GM21737 (cell line): ENCODE results near the gene PRR5L.

Experiments
- ATAC-seq: cut with Tn5 transposase; IDR thresholded peaks from one replicate; pipeline ENCODE4 v1.9.1; 2021; ENCODE audit warnings: mild to moderate bottlenecking, moderate library complexity; ENCODE audit not compliant: unreplicated experiment

The PRR5L gene

DNA sequence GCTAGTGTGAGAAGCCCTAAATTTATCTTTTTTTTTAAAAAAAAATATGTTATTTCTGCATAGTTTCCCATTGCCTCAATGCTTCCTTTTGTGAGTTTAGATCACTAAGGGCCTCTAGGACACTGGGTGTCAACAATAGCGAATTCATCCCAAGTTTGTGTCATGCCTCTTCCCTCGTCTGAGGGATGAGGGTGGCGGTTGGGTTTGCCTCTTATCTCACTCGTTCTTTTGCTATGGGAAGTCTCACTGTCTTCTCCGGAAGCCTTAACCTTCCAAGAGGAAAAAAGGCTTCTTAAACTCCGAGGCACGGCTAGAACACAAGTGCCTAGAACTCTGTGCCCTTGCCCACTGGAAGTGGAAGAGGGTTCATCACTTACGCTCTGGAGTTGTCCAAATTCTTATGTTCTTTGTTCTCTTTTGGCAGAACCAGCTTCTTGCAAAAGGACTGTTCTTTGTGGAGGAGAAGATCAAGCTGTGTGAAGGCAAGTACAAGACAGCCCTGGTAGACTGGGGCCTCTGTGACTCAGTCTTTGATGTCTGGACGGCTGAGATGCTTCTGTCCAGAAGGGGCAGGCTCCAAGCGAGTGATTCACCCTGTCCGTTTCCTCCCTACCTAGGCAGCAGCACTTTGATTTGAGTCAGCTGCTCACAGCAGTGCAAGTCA, 135.5 kb downstream of the PRR5L start:
- no peak for ATAC-seq

DNA sequence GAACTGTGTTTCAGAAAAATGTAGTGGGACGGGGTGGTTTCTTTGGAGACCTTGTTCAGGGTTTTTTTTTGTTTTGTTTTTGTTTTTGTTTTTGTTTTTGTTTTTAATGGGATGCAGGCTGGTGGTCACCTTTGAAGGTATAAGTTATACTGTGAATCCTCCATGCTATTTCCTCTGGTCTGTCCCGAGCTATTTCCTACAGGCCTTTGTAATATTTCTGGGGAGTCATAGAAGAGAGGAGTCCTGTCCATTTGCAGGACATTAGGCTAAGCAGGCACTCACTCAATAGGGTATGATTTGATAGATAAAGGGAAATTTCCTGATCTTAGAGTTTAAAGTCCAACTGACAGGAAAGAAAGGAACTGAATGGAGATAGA, 136.0 kb downstream of the PRR5L start:
- no peak for ATAC-seq

DNA sequence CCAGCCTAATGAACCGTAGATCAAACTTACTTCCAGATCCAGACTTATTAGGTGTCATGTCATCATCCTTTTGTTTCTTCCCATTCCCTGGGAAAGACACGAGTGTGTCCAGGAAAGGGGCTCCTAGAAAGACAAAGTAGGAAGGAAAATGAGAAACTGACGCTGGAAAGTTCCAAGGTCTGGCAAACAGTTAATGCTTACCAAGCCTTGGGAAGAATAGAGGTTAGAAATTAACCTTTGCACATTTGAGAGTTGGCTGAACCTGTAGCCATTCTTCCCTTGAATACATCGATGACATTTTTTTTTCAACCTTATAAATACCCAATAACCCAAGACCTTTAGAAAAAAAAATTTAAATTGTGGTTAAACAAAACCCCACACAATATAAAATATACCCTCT, 136.7 kb downstream of the PRR5L start:
- no peak for ATAC-seq

DNA sequence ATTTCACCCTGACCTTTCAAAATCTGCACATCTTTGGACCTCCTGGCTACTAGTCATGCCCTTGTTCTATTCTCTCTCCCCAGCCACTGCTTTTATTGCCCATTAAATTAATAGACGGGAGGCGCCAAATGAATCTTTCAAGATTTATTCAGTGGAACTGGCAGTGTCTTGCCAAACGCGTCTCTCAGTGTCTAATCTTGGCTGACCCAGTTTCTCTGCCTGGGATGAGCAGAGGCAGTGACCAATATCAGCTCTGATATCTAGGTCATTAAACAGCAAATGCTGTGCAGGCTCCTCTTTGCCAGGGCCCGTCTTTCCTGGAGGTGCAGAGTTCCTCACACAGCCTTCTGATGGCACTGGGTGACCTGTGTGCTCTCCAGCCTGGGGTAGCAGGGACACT, 140.0 kb downstream of the PRR5L start:
- no peak for ATAC-seq

DNA sequence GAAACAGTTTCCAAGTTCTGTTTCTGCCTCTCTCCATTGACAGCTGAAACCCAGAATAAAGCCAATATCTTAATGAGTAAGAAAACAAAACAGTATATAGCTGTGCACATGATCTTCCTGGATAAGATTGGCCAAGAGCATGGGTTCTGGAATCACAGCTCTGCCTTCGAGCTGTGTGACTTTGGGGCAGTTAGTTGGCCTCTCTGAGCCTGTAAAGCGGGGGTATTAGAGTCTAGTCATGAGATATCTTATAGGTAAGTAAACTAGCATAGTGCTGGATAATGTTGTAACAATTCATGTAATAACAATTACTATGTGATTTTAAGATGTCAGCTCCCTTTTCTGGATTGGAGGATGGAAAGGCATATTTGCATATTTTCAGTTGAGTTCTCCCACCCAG, 140.5 kb downstream of the PRR5L start:
- no peak for ATAC-seq

DNA sequence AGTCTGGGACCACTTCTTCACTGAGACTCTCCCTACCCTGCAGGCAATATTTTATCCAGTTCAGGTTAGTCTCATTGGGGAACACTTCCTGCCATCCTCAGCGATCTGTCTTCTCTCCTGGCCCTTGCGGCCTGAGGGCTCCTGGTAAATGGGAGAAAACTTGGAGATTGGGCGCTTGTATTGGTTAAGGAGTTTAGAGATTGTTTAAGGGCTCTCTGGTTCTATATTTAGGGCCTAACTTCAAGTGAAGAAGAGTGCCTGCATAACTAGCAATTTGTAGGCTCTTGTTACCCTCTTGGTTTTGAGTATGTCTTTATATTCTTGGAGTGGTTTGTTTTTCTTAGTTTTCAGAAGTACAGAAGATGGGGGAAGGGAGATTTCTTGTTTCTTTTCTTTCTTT, 141.3 kb downstream of the PRR5L start:
- no peak for ATAC-seq

DNA sequence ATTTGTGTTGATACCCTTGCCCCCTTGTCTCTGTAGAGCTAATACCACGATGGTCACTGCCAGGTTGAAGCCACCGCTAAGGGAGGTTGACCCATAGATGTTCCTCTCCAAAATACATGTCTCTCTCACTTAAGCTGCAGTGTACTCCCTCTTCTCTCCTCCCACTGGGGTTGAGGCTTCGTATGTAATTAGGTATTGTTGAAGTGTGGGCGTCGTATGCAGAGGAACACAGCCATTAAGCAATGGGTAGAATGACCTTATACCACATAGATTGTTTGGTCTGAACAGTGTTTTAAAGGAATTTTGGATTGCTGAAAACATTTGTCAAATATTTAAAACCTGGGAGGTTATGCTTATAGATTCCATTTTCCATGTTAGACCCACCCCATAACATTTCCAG, 142.0 kb downstream of the PRR5L start:
- no peak for ATAC-seq

DNA sequence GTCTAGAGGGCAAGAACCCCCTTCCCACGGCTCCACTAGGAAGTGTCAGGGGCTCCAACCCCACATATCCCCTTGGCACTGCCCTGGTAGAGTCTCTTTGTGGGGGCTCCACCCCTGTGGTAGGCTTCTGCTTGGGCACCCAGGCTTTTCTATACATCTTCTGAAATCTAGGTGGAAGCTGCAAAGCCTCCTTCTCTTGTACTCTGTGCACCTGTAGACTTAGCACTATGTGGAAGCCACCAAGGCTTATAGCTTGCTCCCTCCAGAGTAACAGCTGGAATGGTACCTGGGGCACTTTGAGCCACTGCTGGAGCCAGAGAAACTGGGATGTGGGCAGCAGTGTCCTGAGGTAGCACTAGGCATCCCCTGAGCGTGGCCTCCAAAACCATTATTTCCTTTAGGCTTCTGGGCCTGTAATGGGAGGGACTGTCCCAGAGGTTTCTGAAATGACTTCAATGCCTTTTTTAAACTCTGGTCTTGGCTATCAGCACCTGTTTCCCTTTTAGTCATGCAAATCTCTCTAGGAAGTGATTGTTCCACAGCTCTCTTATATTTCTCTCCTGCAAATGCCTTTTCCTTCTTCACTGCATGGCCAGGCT, 145.6 kb downstream of the PRR5L start:
- ATAC-seq = peak; percentile 94

DNA sequence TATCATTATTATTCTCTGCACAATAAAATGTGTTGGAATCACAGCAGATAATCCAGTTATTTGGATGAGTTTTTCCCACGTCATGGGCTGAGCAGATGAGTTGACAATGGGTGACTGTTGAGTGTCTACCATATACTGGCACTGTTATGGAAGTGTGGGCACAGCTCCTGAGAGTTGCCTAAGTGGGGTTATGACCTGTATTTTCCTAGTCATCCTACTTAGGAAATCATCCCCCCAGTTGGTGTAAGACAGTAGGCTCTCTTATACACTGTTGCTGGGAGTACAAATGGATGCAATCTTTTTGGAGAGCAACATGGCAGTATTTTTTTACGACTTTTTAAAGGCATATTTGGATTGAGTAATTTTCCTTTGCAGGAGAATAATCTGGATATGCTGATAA, 147.6 kb downstream of the PRR5L start:
- ATAC-seq = no peak

DNA sequence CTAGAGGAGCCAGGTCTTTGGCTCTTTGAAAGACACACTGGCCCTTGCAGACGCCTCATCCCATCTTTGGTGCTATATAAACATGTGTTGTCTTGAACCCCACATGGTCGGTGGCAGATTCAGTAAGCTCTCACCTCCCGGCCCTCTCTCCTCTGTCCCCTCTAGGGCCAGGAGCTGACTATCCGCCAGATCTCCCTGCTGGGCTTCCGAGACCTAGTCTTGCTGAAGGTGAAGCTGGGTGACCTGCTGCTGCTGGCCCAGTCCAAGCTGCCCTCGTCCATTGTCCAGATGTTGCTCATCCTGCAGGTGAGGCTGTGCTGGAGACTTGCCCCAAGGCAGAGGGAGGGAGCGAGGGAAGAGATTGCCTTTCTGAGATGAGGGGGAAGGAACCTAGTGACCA, 150.0 kb downstream of the PRR5L start:
- ATAC-seq = no peak

DNA sequence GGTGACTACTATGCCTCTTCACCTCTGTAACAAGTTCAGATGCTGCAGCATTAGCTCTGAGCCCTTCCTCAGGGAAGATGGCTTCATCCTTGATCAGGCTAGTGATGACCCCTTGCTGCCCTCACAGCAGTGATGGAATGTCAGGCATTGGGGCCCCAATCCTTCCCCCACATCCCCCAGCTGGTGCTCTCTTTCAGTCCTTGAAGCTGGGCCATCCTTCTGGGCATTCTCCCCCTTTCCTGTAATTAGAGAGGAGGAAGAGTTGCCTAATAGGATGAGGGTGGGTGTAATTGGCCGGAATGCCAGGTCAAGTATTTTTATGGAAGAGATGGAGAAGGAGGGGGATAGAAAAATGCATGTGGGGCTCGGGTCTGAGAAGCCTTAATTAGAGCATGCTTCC, 151.4 kb downstream of the PRR5L start:
- ATAC-seq = no peak

DNA sequence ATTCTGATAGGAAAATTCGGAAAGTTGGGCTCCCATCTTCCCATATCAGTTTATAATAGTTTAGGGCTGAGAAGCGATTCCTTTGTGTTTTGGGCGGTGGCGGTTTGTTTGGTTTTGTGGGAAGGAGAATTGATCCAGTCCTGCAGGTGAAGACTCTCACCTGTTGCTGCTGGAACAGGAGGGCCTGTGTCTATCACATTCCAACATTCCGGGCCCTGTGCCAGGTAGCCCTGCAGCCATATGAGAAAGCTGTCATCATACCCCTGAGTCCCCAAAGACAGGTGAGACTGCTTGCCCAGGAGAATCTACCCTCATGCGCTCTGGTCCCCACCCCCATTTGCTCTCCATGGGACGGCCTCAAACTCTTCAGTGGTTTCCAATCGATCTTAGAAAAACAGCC, 151.9 kb downstream of the PRR5L start:
- no peak for ATAC-seq

DNA sequence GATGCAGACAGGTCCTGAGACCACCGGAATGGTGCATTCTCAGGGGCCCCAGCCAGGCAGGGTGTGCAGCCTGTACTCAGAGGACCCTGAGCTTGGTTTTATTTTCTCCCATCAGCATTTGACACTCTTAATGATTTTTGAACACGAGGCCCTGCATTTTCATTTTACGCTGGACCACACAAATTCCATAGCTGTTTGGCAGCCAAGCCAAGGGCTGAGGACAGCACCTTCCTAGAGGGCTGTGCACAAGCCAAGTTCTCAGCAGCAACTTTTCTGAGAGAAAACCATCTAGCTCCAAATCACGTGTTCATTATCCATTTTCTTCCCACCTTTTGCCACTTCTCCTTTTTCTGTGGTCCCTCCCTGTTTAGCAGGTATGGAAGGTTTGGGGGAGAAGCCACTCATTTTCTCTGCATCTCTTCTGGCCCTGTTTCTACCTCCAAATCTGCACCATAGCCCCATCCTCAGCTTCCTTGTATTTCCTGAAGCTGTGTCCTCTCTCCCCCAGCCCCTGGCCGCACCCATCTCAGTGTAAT, 153.5 kb downstream of the PRR5L start:
- ATAC-seq = no peak

DNA sequence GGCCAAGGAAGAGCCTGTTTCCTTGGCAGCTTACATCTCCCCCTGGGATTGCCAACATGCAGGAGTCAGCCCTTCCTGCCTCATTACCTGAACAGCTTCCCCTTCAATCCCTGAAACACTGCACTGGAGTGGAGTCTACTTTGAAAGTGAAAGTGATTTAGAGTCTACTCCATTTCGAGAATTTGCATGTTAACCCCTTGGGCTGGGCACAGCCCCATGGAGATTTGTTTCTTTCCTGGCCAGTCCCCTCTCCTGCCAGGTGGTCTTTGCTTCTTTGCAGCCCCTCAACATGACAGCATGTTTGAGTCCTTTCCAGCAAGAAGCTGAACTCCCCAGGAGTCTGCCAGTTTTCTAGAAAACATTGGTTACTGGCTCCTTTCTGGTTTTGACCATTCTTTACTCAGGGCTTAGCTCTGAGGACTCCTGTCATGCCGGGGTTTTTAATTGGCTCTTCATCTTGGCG, 154.1 kb downstream of the PRR5L start:
- no peak for ATAC-seq

DNA sequence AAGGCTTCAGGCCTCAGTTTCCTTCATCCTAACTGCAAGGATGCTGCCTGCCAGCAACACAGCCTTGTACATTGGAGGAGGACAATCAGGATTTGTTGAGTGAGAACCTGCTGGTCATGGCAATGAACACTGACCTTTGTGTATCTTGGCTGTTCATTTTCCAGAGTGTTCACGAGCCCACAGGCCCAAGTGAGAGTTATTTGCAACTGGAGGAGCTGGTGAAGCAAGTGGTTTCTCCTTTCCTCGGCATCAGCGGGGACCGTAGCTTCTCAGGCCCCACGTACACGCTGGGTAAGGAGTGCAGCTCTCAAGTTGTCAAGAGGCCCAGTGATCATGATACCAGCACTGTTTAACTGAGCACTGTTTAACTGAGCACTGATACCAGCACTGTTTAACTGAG, 155.0 kb downstream of the PRR5L start:
- no peak for ATAC-seq

DNA sequence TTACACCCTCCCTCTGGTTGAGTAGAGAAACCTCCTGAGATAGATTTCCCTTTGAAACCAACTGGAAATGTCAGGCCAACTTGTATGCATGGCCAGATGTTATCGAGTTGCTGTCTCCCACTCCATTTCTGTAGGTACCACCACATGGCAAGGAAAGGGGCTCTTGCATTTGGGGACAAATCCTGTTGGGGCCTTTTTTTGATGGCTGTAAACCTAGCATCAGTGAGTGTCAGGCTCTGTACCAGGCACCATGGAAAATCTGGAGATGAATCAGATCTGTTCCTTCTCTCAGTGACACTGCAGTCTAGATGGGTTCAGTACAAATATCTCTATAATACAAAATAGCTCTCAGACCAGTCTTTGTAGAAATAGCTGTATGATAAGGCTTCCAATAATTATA, 155.6 kb downstream of the PRR5L start:
- no peak for ATAC-seq

DNA sequence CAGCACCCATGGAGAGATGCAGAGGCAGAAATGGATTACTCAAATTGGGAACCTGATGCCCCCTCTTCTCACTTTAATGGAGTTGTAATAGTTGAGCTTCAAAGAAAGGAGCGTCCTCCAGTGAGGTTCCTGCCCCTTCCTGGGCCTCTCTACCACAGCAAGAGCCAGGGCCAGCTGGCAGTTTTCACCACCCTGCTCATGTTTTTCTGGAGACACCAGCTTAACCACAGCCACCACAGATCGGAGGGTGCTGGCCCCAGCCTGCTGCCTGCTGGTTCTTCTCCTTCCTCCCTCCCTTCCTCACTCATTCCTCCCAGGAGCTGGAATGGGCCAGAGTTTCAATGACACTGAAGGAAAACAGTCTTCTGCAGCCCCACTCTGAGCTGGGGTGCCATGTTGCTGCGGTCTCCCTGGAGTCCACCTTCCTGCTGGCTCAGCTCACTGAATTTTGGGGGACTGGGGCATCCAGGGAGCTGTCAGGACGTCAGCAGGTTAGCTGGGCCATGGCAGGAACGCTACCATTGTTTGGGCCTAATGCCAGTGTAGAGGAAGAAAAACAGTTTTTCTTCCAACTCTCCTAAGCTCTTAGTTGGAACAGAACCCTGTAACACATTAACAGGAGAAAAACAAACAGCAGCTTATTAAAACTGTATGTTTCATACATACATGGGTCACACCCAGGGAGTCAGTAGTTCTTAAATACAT, 156.3 kb downstream of the PRR5L start:
- ATAC-seq = no peak

DNA sequence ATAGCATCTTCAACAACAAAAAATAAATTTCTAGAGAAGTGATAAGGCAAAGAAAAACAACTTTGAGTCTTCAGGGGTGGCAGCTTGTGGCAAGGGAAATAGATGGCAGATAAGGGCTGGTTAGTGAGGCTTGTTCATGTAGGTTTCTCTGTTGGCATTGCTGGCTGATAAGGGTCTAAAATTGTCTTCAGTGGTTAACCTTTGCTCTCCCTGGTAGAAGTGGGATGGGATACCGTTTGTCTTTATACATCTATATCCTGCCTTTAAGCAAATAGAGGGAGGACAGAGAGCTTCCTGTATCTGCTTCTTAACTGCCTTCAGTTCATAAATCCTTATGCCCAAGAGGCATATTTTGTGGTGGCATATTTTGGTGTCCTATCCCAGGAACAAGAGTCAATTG, 156.9 kb downstream of the PRR5L start:
- no peak for ATAC-seq

DNA sequence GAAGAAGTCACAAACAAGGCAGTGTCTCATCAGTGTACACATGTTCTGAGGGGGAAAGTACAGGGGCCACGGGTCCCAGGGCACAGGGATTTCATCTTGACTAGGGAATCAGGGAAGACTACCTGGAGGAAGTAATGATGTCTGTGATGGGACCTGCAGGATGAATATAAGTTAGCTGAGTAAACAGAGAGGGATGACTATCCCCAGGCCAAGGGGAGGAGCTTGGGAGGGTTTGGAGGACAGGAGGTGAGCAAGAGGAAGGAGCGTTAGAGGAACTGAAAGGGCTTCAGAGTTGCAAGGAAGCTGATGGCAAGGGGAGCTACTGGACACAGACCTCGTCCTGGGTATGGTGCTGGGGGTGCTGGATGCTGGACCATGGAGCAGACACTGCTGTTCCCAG, 157.6 kb downstream of the PRR5L start:
- no peak for ATAC-seq

DNA sequence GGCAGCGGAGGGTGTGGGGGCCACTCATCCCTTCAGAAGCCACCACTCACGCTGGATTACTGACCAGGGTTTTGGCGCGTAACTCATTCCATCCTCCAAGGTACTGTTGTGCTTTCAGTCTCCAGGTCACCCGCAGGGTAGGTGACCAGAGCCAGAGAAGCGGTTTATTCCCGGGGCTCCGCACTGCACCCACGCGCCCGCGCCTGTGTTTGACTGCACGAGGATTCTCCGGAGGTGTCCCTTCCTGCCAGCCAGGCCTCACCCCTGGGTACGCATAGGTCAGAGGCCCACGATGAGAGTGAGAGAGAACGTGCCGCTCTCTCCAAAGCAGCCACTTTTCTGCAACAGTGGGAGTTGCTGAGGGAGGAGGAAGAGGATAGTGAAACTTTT, 158.5 kb downstream of the PRR5L start:
- no peak for ATAC-seq

DNA sequence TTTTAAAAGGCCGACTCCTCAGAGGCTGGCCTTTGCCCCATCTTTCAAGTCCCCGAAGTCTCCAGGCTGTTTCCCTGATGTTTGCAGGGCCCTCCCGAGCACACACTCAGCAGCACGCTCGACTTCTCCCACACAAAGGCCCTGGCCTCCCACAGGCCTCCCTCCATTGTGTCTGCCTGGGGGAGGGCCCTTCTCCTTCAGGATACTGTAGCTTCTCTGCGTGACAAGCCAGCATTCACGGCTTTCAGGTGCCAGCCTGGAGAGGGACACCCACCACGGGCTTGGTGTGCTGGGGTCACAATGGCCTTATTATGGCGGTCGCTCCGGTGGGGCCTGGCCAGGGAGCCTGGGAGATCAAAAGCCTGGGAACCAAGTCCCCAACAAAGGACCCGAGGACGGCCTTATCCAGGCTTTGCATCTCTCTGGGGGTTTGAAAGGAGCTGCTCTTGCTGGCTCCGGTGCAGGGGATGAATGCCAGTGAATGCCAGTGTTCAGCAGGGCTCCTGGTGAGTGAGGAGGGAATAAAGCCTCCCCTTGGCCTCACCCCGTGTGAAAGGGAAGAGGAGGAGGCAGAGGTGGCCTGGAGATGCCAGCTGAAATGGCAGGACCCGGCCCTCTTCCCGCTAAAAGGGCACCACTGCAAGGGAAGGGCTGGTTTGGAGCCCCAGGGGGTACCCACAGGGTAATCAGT, 159.0 kb downstream of the PRR5L start:
- no peak for ATAC-seq

DNA sequence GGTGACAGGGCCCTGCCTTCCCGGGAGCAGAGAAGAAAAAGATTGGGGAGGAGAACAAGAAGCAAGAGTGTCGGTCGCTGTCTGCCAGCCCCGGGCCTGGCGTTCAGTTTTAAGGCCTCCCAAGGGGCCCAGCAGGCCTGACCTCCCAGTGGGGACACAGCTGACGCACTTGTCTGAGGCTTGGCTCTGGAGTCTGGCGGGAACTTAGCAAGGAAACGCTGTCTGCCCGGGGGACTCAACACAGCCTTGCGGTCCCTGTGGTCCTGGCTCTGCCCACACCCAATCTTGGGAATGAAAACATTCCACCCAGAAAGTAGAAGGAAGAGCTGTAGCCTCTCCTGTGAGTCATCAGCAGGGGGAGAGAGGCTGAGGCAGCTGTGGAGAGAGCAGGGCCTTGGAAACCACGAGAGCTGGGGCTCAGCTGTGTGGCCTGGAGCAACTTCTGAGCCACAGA, 159.6 kb downstream of the PRR5L start:
- ATAC-seq = no peak
